ENCODE data around the gene ADCY3.
A peak's percentile ranks its signal among the peaks of the same experiment; 100 is the strongest.
"Not testable (repeated sequence)": the region's sequence is repeated elsewhere in the genome, so short reads cannot be mapped to it uniquely, and the experiment has no call there.

Gene ADCY3

DNA sequence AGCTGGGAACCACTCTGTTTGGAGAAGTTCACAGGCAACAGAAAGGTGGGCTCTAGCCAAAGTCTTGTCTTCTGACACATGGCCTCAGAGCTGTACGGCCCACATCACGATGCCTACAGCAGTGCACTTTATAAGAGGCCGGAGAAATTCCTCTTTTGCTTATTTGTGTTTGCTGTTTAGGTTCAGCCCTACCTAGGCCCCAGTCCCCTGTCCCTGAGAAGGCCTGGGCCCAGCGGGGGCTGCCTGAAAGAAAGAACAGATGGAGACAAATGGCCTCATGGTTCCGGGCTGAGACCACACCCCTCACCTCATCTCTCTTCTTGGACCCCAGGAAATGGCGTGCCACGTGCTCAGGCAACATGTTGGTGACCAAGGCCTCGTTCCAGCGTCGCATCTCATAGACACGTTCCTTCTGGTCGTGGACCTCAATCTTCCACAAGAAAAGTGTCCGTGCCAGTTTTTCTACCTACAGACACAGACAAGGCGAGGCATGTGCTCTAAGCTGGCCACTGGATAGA lies 95.9 kb downstream of the ADCY3 start:
- DNase-seq (ENCODE audit: low read depth): no peak
- no peak overlapping the region for H3K4me3 ChIP-seq (ENCODE audit: low read depth, low read length)

GRCh38 chr2:24822049-24822706 lies 97.9 kb downstream of the ADCY3 start:
- no peak for DNase-seq (ENCODE audit: low read depth)

DNA sequence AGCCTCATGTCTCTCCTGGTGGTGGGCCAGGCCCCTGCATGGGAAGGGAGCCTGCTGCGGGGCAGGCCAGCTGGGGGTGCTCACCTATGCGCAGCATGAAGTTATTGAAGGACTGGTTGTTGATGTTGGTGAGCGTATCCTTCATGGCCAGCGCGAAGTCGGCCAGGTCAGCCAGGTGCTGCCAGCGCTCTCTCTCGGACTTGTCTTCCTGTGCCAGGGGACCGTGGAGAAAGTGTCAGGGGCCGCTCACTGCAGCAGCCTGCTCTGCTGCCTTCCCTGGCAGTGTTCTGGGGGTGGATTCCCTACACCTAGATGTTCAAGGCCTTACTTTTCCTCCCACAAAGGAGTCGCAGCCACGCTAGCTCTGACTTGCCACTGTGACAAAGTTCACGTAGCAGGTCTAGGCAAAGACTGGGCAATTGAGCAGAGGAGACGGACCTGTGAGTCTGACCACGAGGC lies 98.6 kb downstream of the ADCY3 start:
- no peak for DNase-seq (ENCODE audit: low read depth)
- H3K4me3 ChIP-seq (ENCODE audit: low read depth, low read length): no peak overlapping the region

More at GRCh38 chr2:24822049-24822706, 97.9 kb downstream of the ADCY3 start:
- no peak overlapping the region for H3K4me3 ChIP-seq (ENCODE audit: low read depth, low read length)

GRCh38 chr2:24820598-24821432 lies 99.2 kb downstream of the ADCY3 start:
- no peak overlapping the region for H3K4me3 ChIP-seq (ENCODE audit: low read depth, low read length)
- no peak for DNase-seq (ENCODE audit: low read depth)

GRCh38 chr2:24820175-24820513 lies 99.9 kb downstream of the ADCY3 start:
- DNase-seq (ENCODE audit: low read depth): no peak
- no peak overlapping the region for H3K4me3 ChIP-seq (ENCODE audit: low read depth, low read length)

GRCh38 chr2:24819442-24820174 lies 100.4 kb downstream of the ADCY3 start:
- no peak for DNase-seq (ENCODE audit: low read depth)
- no peak overlapping the region for H3K4me3 ChIP-seq (ENCODE audit: low read depth, low read length)

GRCh38 chr2:24818721-24819167 lies 101.3 kb downstream of the ADCY3 start:
- H3K4me3 ChIP-seq (ENCODE audit: low read depth, low read length): no peak overlapping the region

DNA sequence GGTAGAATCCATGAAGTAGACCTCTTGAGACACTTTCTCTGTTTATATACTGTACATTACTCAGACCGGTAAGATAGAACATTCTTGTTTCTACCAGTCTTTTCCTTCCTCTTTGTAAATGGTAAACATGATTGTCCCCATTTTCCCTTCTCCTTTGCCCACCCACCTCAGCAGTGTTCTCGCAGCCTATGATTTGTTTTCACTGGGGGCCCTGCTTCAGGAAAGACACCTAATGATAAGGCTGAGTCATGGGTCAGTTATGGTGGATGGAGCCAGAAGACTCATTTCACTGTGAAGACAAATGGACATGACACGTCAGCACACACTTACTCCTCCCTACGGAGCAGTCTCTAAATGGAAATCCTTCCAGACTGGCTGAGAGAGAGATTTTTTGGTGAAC lies 103.2 kb downstream of the ADCY3 start:
- no peak overlapping the region for H3K4me3 ChIP-seq (ENCODE audit: low read depth, low read length)
- DNase-seq (ENCODE audit: low read depth): peak; percentile 78

More at GRCh38 chr2:24818721-24819167, 101.3 kb downstream of the ADCY3 start:
- no peak for DNase-seq (ENCODE audit: low read depth)

DNA sequence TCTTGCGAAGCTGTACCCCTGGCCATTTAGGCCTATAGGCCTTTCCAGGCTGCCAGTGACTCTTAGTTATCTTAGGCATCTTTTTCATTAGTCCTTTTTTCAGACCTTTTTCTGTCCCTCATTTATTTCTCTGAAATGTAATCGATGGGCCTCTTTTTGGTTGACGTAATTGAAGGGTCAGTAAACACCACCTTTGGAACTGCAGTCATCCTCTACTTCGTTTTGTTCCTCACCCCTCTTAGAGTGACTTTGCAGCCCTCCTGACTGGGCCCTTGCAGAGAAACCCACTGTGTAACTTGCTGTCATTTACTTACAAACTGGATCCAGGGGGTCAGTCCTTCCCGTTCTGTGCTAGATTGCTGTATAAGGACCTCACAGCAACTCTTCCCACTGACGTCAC lies 103.6 kb downstream of the ADCY3 start:
- H3K4me3 ChIP-seq (ENCODE audit: low read depth, low read length): no peak overlapping the region
- no peak for DNase-seq (ENCODE audit: low read depth)

- no peak for DNase-seq (ENCODE audit: low read depth)
These were observed 104.9 kb downstream of the ADCY3 start for GRCh38 chr2:24815171-24815570.

GRCh38 chr2:24814516-24814915 lies 105.5 kb downstream of the ADCY3 start:
- DNase-seq (ENCODE audit: low read depth): no peak

More at GRCh38 chr2:24815171-24815570, 104.9 kb downstream of the ADCY3 start:
- no peak overlapping the region for H3K4me3 ChIP-seq (ENCODE audit: low read depth, low read length)

GRCh38 chr2:24813691-24814137 lies 106.3 kb downstream of the ADCY3 start:
- no peak for DNase-seq (ENCODE audit: low read depth)
- H3K4me3 ChIP-seq (ENCODE audit: low read depth, low read length): no peak overlapping the region

More at GRCh38 chr2:24814516-24814915, 105.5 kb downstream of the ADCY3 start:
- no peak overlapping the region for H3K4me3 ChIP-seq (ENCODE audit: low read depth, low read length)

DNA sequence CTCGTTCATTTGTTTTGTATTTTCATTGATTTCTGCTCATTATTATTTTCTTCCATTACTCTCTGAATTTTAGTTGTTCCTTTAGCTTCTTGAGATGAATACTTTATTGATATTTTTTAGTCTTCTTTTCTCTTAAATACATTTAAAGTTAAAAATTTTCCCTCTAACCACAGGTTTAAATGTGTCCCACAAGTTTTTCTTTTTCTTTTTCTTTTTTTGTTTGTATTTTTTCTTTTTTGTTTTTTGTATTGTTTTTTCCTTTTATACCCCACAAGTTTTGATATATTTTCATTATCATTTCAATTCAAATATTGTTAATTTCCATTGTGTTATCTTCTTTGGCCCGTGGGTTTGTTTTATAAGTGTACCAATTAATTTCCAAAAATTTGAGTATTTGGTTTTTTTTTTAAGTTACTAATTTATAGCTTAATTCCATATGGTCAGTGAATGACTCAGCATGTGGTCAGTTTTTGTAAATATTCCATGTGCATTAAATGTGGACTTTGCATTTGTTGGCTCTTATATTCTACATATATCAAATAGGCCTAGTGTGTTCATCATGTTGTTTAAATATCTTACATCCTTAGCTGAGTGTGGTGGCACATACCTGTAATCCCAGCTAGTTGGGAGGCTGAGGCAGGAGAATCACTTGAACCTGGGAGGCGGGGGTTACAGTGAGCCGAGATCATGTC lies 110.6 kb downstream of the ADCY3 start:
- no peak for DNase-seq (ENCODE audit: low read depth)
- H3K4me3 ChIP-seq (ENCODE audit: low read depth, low read length): no peak overlapping the region

DNA sequence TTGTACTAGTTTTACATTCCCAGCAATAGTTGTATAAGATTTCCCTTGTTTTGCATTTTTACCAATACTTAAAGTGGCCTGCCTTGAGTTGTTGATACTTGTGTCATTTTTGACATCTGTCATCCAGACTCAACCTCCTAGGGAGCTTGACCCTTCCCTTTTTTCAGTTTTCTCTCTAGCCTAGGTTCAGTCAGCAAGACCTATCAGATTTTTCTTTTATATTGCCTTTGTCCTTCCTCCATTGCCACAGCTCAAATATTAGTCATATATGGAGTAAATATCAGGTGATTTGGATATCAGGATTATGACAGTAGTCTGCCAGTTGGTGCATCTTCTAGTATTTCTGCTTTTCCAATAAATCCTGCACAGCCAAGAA lies 113.4 kb downstream of the ADCY3 start:
- no peak overlapping the region for H3K4me3 ChIP-seq (ENCODE audit: low read depth, low read length)
- DNase-seq (ENCODE audit: low read depth): no peak

DNA sequence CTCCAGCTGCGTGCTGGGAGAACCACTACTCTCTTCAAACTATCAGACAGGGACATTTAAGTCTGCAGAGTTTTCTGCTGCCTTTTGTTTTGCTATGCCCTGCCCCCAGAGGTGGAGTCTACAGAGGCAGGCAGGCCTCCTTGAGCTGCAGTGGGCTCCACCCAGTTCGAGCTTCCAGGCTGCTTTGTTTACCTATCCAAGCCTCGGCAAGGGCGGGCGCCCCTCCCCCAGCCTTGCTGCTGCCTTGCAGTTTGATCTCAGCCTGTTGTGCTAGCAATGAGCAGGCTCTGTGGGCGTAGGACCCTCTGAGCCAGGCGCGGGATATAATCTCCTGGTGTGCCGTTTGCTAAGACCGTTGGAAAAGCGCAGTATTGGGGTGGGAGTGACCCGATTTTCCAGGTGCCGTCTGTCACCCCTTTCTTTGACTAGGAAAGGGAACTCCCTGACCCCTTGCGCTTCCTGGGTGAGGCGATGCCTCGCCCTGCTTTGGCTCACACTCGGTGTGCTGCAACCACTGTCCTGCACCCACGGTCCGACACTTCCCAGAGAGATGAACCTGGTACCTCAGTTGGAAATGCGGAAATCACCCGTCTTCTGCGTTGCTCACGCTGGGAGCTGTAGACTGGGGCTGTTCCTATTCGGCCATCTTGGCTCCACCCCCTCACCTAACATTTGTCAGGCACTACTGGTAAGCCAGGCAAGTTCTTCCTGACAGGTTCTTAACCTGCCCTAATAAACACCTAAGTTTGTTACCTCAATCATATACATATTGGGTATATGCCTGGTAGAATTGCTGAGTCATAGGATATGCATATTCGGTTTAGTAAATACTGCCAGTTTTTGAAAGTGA lies 114.0 kb downstream of the ADCY3 start:
- H3K4me3 ChIP-seq (ENCODE audit: low read depth, low read length); DNase-seq (ENCODE audit: low read depth): not testable (repeated sequence)

- DNase-seq (ENCODE audit: low read depth); H3K4me3 ChIP-seq (ENCODE audit: low read depth, low read length): not testable (repeated sequence)
These were observed 119.5 kb downstream of the ADCY3 start for GRCh38 chr2:24800487-24800886.

- no peak overlapping the region for H3K4me3 ChIP-seq (ENCODE audit: low read depth, low read length)
- DNase-seq (ENCODE audit: low read depth): no peak
These were observed 122.4 kb downstream of the ADCY3 start for GRCh38 chr2:24797644-24798043.

DNA sequence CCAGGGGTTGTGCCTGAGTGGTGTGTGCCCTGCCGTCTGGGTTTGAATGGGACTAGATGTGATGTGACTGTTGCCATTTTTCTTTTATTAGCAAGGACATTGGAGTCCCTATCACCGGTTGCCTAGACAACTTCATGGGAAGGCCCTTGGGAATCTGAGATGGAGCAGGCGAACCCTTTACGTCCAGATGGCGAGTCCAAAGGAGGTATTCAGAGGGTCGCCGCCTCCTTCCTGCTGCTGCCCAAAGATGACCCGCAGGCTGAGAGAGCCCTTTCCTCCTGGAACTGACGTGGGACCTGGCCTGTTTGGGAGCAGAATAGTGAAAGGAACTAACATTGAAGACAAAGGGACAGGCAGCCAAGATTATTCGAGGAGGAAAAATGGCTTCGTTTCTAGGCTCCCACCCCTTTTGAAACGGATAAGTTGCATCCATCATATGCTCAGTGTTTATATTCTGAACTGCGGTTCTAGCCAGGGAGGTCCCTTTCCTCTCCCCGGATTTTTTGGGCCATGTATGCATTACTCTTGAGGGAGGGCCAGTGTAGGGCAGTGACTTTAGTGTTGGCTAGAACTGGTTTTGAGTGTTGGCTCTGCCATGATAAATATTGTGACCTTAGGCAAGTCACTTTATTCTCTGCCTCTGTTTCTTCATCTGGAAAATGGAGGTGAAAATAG lies 126.1 kb downstream of the ADCY3 start:
- peak overlapping the region; percentile 64 for H3K4me3 ChIP-seq (ENCODE audit: low read depth, low read length)
- DNase-seq (ENCODE audit: low read depth): no peak
